Measurements from ENCODE around the gene GABARAP. TPM values are rescaled to one million over a fixed set of nuclear protein-coding genes. Genes with fewer than 3 reads are reported as not detected.

Gene GABARAP
- total and polyA plus RNA-seq, 10 of the 15 experiments (the other 5 are each of a cell fraction or from before 2014, with no cell fraction given), result 134 to 613 (median 285) TPM

GRCh38 chr17:7218166-7218565, 24.1 kb downstream of the GABARAP start:
- BruUV-seq (replicated peaks), result no TSS peak
- peaks cover 3 to 10% of the 10 kb centered on the region in 2 experiments; a peak in 3 of 4 replicates for H3K36me3 ChIP-seq (ENCODE audit: control insufficient read depth in 2 of 2, insufficient read depth in 2 of 2, low read length in 1 of 2)
- no peak overlapping the region for H3K4me3 ChIP-seq
- no peak overlapping the region for H2AFZ ChIP-seq (ENCODE audit: control insufficient read depth, low read depth, low read length)
- TF ChIP-seq, protein P1, sequence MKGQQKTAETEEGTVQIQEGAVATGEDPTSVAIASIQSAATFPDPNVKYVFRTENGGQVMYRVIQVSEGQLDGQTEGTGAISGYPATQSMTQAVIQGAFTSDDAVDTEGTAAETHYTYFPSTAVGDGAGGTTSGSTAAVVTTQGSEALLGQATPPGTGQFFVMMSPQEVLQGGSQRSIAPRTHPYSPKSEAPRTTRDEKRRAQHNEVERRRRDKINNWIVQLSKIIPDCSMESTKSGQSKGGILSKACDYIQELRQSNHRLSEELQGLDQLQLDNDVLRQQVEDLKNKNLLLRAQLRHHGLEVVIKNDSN (IDR thresholded peaks at IDR 0.05; ENCODE audit: borderline replicate concordance, extremely low read length, insufficient read depth, low read depth, low read length), result no peak
- no peak for TF ChIP-seq ZNF687 (IDR thresholded peaks at IDR 0.05)
- no peak for TF ChIP-seq ZNF24 (IDR thresholded peaks at IDR 0.05)
- no peak for TF ChIP-seq FOXK2 (IDR thresholded peaks at IDR 0.05)
- no peak for TF ChIP-seq RAD51 (IDR thresholded peaks at IDR 0.05)
- no peak for TF ChIP-seq E2F8 (IDR thresholded peaks at IDR 0.05; ENCODE audit: low read depth, partially characterized antibody)
- ChIA-PET CTCF (interaction anchor here (5.1 kb wide), 1 partner anchor 79 kb away, joined by 60 read pairs; no protein-coding TSS in a partner anchor), SMC1A (ENCODE audit: uncharacterized antibody, unreplicated experiment) (interaction anchor here (4.8 kb wide), 1 partner anchor 24 kb away, joined by 34 read pairs; the partner anchor contains the start of gene GABARAP), RAD21 (ENCODE audit: unreplicated experiment) (interaction anchor here (3.2 kb wide), 1 partner anchor 78 kb away, joined by 44 read pairs; no protein-coding TSS in a partner anchor), POLR2A (interaction anchor here (1.0 to 5.9 kb wide), 4 partner anchors 16 to 118 kb away, joined by 3 to 60 read pairs (median 36); partner anchors contain the start of genes ACAP1, CTDNEP1, DVL2 and ELP5)
- DNase-seq (ENCODE audit: low read depth, low spot score), result no peak
- no peak overlapping the region for H3K9ac ChIP-seq (ENCODE audit: control insufficient read depth, insufficient read depth, low read length)
- intact Hi-C loops (cut with micrococcal nuclease; ENCODE audit: unreplicated experiment) (no loop called here), in situ Hi-C loops (cut with MboI) (no loop called here)
- no peak for FAIRE-seq
- H3K79me2 ChIP-seq (ENCODE audit: control insufficient read depth, insufficient read depth, low read length), result peaks cover 14% of the 10 kb centered on the region
- no peak overlapping the region for H3K4me2 ChIP-seq (ENCODE audit: control insufficient read depth, insufficient read depth)
- WGBS (ENCODE audit: insufficient coverage, insufficient replicate concordance, low lambda C conversion rate, missing lambda C conversion rate), result 71% methylated on average over 6 of the region's 6 CpGs
- H4K20me1 ChIP-seq (ENCODE audit: control insufficient read depth, insufficient read depth), result no peaks in the 10 kb centered on the region
- ATAC-seq, result no peak
- H3K9me3 ChIP-seq (replicated peaks; ENCODE audit: control insufficient read depth, insufficient read depth, low read length), result no peaks in the 10 kb centered on the region
- no peaks in the 10 kb centered on the region for H3K27me3 ChIP-seq (replicated peaks in 1 of 2; ENCODE audit: control insufficient read depth in 2 of 2, insufficient read depth in 2 of 2, low read length in 1 of 2)
- H3K27ac ChIP-seq (ENCODE audit: control insufficient read depth, insufficient read depth), result no peak overlapping the region
- H3K4me1 ChIP-seq (ENCODE audit: control insufficient read depth, insufficient read depth, low read length), result peaks cover 22% of the 10 kb centered on the region

Data from GM12878 (cell line).